B cell (primary cell): Measurements from ENCODE around the gene NTRK2. TPM values are rescaled to one million over a fixed set of nuclear protein-coding genes. Genes with fewer than 3 reads are reported as not detected.

Experiments
- ATAC-seq: fragments of 200-7000 bp; cut with Tn5 transposase; one replicate; pipeline ENCODE4 v1.10.0; 2021; ENCODE audit warnings: low read depth, mild to moderate bottlenecking, moderate number of reproducible peaks, moderate library complexity
- CTCF ChIA-PET: fragments of 350-600 bp; sonication (Branson Sonifier 250); formaldehyde crosslinking; loops from one replicate; lab custom pipeline; 2021; ENCODE audit warnings: antibody characterized with exemption, inconsistent platforms; lab: Charles Lee
- POLR2A ChIA-PET: fragments of 350-600 bp; sonication (Branson Sonifier 250); formaldehyde crosslinking; loops from one replicate; lab custom pipeline; 2021; ENCODE audit warnings: antibody characterized with exemption; lab: Charles Lee
- DNase-seq: peaks from one replicate; pipeline ENCODE4 v3.0.0; 2013
- H2AFZ ChIP-seq: 2 replicates; pipeline ENCODE4 v1.6.1; 2012; ENCODE audit warnings: mild to moderate bottlenecking, low read depth, low read length; ENCODE audit not compliant: insufficient read depth, poor library complexity, severe bottlenecking
- H3K27ac ChIP-seq, 2 donors: 1 replicate in 1 of 2; 2 replicates in 1 of 2; pipeline ENCODE4 v1.5.1; 2012 to 2013; ENCODE audit warnings: low read length in 2 of 2, mild to moderate bottlenecking in 2 of 2, moderate library complexity in 1 of 2
- H3K27me3 ChIP-seq, 4 experiments: fragments of 200-600 bp in 1 of 4; sonication (generic) in 1 of 4; replicated peaks in 1 of 4; 1 replicate in 2 of 4; 2 replicates in 2 of 4; pipeline versions ENCODE4 v1.6.1 to v1.7.0; 2013 to 2016; ENCODE audit warnings: low read length in 3 of 4, mild to moderate bottlenecking in 2 of 4, mixed read lengths in 1 of 4, moderate library complexity in 1 of 4; ENCODE audit not compliant: insufficient read depth in 4 of 4, control insufficient read depth in 3 of 4; ENCODE audit errors: control extremely low read depth in 1 of 4
- H3K36me3 ChIP-seq, 2 experiments: replicated peaks in 1 of 2; 1 replicate in 1 of 2; 2 replicates in 1 of 2; pipeline versions ENCODE4 v1.6.1 to v1.7.1; 2013; ENCODE audit warnings: low read length in 1 of 2; ENCODE audit not compliant: insufficient read depth in 2 of 2, control insufficient read depth in 1 of 2; ENCODE audit errors: control extremely low read depth in 1 of 2, extremely low read depth in 1 of 2
- H3K4me1 ChIP-seq, 2 donors: fragments of 200-600 bp in 1 of 2; sonication (generic) in 1 of 2; 1 replicate in 1 of 2; 2 replicates in 1 of 2; pipeline versions ENCODE4 v1.5.1 to v1.6.1; 2013 to 2017; ENCODE audit warnings: low read length in 2 of 2; ENCODE audit not compliant: control insufficient read depth in 2 of 2, insufficient read depth in 2 of 2
- H3K4me2 ChIP-seq: replicated peaks from 2 replicates; pipeline ENCODE3; 2012; ENCODE audit warnings: mild to moderate bottlenecking, low read depth, low read length; ENCODE audit not compliant: poor library complexity, severe bottlenecking
- H3K4me3 ChIP-seq, 5 experiments: fragments of 200-600 bp in 1 of 5; sonication (generic) in 1 of 5; 1 replicate in 3 of 5; 2 replicates in 2 of 5; pipeline versions ENCODE4 v1.5.1 to v1.7.0; 2011 to 2016; ENCODE audit warnings: low read length in 4 of 5, mild to moderate bottlenecking in 4 of 5, low read depth in 2 of 5, control low read depth in 1 of 5, moderate library complexity in 1 of 5; ENCODE audit not compliant: insufficient read depth in 1 of 5; ENCODE audit errors: control extremely low read depth in 1 of 5, extremely low read depth in 1 of 5
- H3K79me2 ChIP-seq: fragments of 200-600 bp; sonication (generic); one replicate; pipeline ENCODE4 v1.6.0; 2016; ENCODE audit warnings: low read length; ENCODE audit not compliant: control insufficient read depth, insufficient read depth
- H3K9ac ChIP-seq: fragments of 200-600 bp; sonication (generic); 2 replicates; pipeline ENCODE4 v1.6.1; 2017; ENCODE audit warnings: mild to moderate bottlenecking, low read length, moderate library complexity
- H3K9me3 ChIP-seq, 3 donors: one replicate each; pipeline versions ENCODE4 v1.6.1 to v1.7.1; 2013; ENCODE audit warnings: low read length in 2 of 3; ENCODE audit not compliant: control insufficient read depth in 2 of 3, insufficient read depth in 1 of 3; ENCODE audit errors: control extremely low read depth in 1 of 3
- H4K20me1 ChIP-seq: 2 replicates; pipeline ENCODE4 v1.6.0; 2012; ENCODE audit warnings: mild to moderate bottlenecking, low read length; ENCODE audit not compliant: insufficient read depth, control insufficient read depth, poor library complexity, severe bottlenecking
- H3K27ac Mint-ChIP-seq: one replicate; pipeline ENCODE4 v1.8.0; 2021; ENCODE audit warnings: mixed read lengths
- H3K27me3 Mint-ChIP-seq: one replicate; pipeline ENCODE4 v1.8.0; 2021; ENCODE audit warnings: mixed read lengths
- H3K4me1 Mint-ChIP-seq: one replicate; pipeline ENCODE4 v1.8.0; 2021; ENCODE audit warnings: mixed read lengths
- H3K4me3 Mint-ChIP-seq: one replicate; pipeline ENCODE4 v1.8.0; 2021; ENCODE audit warnings: mixed read lengths
- H3K9me3 Mint-ChIP-seq: one replicate; pipeline ENCODE4 v1.8.0; 2022; ENCODE audit warnings: mixed read lengths; ENCODE audit not compliant: insufficient read depth
- CTCF ChIP-seq: fragments of 200-600 bp; IDR thresholded peaks from one replicate; pipeline ENCODE4 v1.8.0; 2022; ENCODE audit warnings: antibody characterized with exemption, mild to moderate bottlenecking
- EZH2 ChIP-seq: IDR thresholded peaks from 2 replicates; pipeline ENCODE4 v1.6.1; 2012; ENCODE audit warnings: borderline replicate concordance, low read depth, mild to moderate bottlenecking, moderate library complexity, low read length; ENCODE audit not compliant: insufficient read depth, poor library complexity, severe bottlenecking
- WGBS: methylation state at CpG from one replicate; pipeline ENCODE4 v1.1.5; 2013; ENCODE audit warnings: missing lambda C conversion rate; ENCODE audit not compliant: insufficient coverage; 5-methylcytosine and 5-hydroxymethylcytosine counted together
- intact Hi-C: fragments of 100-400 bp; cut with micrococcal nuclease; formaldehyde crosslinking; loops from one replicate; pipeline ENCODE4 v1.10.0; 2022
- polyA plus RNA-seq: library from polyadenylated mRNA; depleted of rRNA; stranded (reverse); fragments of >200 nt; gene quantifications from 2 replicates; pipeline ENCODE4 v1.2.3, GENCODE V29; 2012
- total RNA-seq, 2 donors: library from RNA; stranded (reverse); fragments of 120-200 nt in 1 of 2; gene quantifications; 1 replicate in 1 of 2; 2 replicates in 1 of 2; pipeline versions ENCODE4 v1.2.3 to v1.2.4, GENCODE V29; 2013 to 2022

NTRK2 gene
- total and polyA plus RNA-seq, 2 donors (not counting 1 experiment from before 2014, with no cell fraction given), result 0.03 to 0.10 TPM

GRCh38 chr9:84937581-84937980 is 268.1 kb downstream of the NTRK2 start:
- H3K79me2 ChIP-seq, result no peaks in the 10 kb centered on the region
- Mint-ChIP-seq H3K4me3 (no peak overlapping the region), H3K27ac (no peak overlapping the region), H3K9me3 (no peaks in the 10 kb centered on the region), H3K4me1 (no peaks in the 10 kb centered on the region), H3K27me3 (no peaks in the 10 kb centered on the region)
- 100% methylated on average over 2 of the region's 3 CpGs for WGBS
- H3K4me3 ChIP-seq, result no peak overlapping the region
- no peaks in the 10 kb centered on the region for H3K9me3 ChIP-seq
- no peak overlapping the region for H3K27ac ChIP-seq
- H3K27me3 ChIP-seq, result no peaks in the 10 kb centered on the region
- H3K9ac ChIP-seq, result no peak overlapping the region
- H4K20me1 ChIP-seq, result no peaks in the 10 kb centered on the region
- H3K4me2 ChIP-seq, result no peak overlapping the region
- H2AFZ ChIP-seq, result no peak overlapping the region
- TF ChIP-seq EZH2 (no peak), CTCF (no peak)
- H3K36me3 ChIP-seq, result no peaks in the 10 kb centered on the region
- DNase-seq (no peak), ATAC-seq (no peak)
- H3K4me1 ChIP-seq, result no peaks in the 10 kb centered on the region
- intact Hi-C loops, result no loop called here
- ChIA-PET POLR2A (no interaction called here), CTCF (interaction anchor here (1.2 kb wide), 1 partner anchor 9 kb away, joined by 3 read pairs; no protein-coding TSS in a partner anchor)

GRCh38 chr9:84939774-84940173 is 270.2 kb downstream of the NTRK2 start:
- Mint-ChIP-seq H3K9me3 (no peaks in the 10 kb centered on the region), H3K4me1 (no peaks in the 10 kb centered on the region), H3K27me3 (no peaks in the 10 kb centered on the region), H3K4me3 (no peak overlapping the region), H3K27ac (no peak overlapping the region)
- H2AFZ ChIP-seq, result no peak overlapping the region
- no peak overlapping the region for H3K4me3 ChIP-seq
- H3K27ac ChIP-seq, result no peak overlapping the region
- H3K4me2 ChIP-seq, result no peak overlapping the region
- ChIA-PET POLR2A (no interaction called here), CTCF (no interaction called here)
- H3K79me2 ChIP-seq, result no peaks in the 10 kb centered on the region
- no peaks in the 10 kb centered on the region for H3K36me3 ChIP-seq
- H3K9me3 ChIP-seq, result no peaks in the 10 kb centered on the region
- H4K20me1 ChIP-seq, result no peaks in the 10 kb centered on the region
- H3K27me3 ChIP-seq, result no peaks in the 10 kb centered on the region
- H3K4me1 ChIP-seq, result no peaks in the 10 kb centered on the region
- no peak overlapping the region for H3K9ac ChIP-seq
- TF ChIP-seq EZH2, result no peak
- TF ChIP-seq CTCF, result no peak
- 77% methylated on average over 2 of the region's 3 CpGs for WGBS
- DNase-seq (no peak), ATAC-seq (no peak)
- intact Hi-C loops, result no loop called here
